Stimulated activated memory B cell treated with anti-CD40 and anti-IgM and Interleukin-4, amounts not matched to agents 10 μg/mL and 1 μg/mL and 100 μg/mL, for 72 hours (primary cell): Measurements from ENCODE around the gene ATP2B1.

Experiments
- ATAC-seq: fragments of 150-1000 bp; cut with Tn5 transposase; 2 replicates; pipeline ENCODE4 v1.10.0; 2021
- H3K27ac Mint-ChIP-seq: one replicate; pipeline ENCODE4 v1.8.0; 2022; ENCODE audit warnings: mild to moderate bottlenecking, mixed read lengths
- H3K27me3 Mint-ChIP-seq: one replicate; pipeline ENCODE4 v1.8.0; 2022; ENCODE audit warnings: mixed read lengths
- H3K36me3 Mint-ChIP-seq: one replicate; pipeline ENCODE4 v1.8.0; 2022; ENCODE audit warnings: mixed read lengths
- H3K4me1 Mint-ChIP-seq: one replicate; pipeline ENCODE4 v1.8.0; 2022; ENCODE audit warnings: mixed read lengths
- H3K4me3 Mint-ChIP-seq: one replicate; pipeline ENCODE4 v1.8.0; 2022; ENCODE audit warnings: mild to moderate bottlenecking, moderate library complexity, mixed read lengths
- H3K9me3 Mint-ChIP-seq: one replicate; pipeline ENCODE4 v1.8.0; 2022; ENCODE audit warnings: mixed read lengths

Gene ATP2B1

DNA sequence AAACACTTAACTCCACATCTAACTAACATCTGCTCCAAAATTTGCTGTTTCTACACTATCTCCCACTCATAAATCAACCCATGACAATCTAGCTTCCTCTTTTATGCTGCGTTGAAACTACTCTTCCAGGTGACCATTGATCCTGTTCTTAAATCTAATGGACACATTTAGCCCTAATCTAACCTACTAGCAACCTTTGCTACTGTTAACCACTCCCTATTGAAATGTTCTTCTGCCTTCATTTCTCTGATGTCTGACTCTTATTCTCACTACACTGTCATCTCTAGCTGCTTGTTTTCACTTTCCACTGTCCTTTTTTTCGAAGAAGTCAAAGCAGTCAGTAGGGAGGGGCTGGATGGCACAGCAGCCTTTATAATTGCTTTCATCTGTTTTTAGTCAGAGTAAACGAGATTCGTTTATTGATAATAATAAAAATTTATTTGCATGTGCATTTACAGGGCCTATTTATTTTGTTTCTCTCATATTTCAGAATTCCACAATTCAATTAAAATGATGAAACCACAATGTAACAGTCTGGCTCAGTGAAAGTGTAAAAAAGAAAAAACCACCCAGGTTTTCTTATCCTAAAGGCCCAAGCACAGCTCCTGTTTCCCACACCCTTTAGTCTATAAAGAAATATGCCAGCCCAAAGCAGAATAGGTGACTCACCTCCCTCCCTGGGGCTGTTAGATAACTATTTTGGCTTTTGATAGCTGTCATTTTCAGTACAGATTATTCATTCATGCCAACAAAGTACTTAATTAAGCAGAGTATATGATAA lies 44.9 kb downstream of the ATP2B1 start:
- Mint-ChIP-seq H3K4me3 (peak overlapping the region; percentile 7), H3K9me3 (peaks cover 6% of the 10 kb centered on the region), H3K4me1 (peaks cover 71% of the 10 kb centered on the region), H3K27me3 (no peaks in the 10 kb centered on the region), H3K36me3 (peaks cover 31% of the 10 kb centered on the region), H3K27ac (peak overlapping the region; percentile 1)
- peak; percentile 78 for ATAC-seq

- Mint-ChIP-seq H3K4me3 (no peak overlapping the region), H3K27ac (peak overlapping the region; percentile 90), H3K9me3 (peaks cover 5% of the 10 kb centered on the region), H3K36me3 (peaks cover 23% of the 10 kb centered on the region), H3K27me3 (no peaks in the 10 kb centered on the region), H3K4me1 (peaks cover 71% of the 10 kb centered on the region)
- ATAC-seq: no peak
These were observed 46.0 kb downstream of the ATP2B1 start for GRCh38 chr12:89662623-89663022.

DNA sequence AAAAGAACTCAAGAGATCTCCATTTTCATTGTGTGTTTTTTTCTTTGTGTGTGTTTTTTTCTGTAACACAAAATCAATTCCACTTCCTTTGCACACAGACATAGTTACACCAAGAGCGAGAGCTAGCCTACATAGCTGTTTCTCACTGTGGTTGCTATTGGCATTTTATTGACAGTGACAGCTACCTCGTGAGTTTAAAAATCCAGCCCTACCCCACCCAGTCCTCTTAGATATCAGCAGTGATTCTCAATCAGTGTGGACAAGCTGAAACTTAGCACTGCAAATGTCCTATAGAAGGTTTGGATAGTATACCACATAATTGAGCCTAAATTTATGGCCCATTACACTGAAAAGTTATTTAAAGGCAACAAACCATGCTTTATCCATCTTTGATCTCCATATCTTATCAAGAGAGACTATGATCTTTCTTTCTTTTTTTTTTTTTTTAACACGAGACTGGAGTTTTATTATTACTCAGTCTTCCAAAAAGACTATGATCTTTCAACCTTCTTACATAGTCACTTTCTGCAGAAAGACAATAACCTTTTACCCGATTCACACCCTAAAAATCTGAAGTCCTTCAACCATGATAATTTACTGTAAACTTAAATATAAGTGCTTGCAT lies 46.8 kb downstream of the ATP2B1 start:
- peaks cover 19% of the 10 kb centered on the region for H3K36me3 Mint-ChIP-seq
- no peaks in the 10 kb centered on the region for H3K27me3 Mint-ChIP-seq
- peaks cover under 1% of the 10 kb centered on the region for H3K9me3 Mint-ChIP-seq
- H3K4me1 Mint-ChIP-seq: peaks cover 71% of the 10 kb centered on the region
- H3K27ac Mint-ChIP-seq: peak overlapping the region; percentile 90
- H3K4me3 Mint-ChIP-seq: peak overlapping the region; percentile 58
- peak; percentile 63 for ATAC-seq

DNA sequence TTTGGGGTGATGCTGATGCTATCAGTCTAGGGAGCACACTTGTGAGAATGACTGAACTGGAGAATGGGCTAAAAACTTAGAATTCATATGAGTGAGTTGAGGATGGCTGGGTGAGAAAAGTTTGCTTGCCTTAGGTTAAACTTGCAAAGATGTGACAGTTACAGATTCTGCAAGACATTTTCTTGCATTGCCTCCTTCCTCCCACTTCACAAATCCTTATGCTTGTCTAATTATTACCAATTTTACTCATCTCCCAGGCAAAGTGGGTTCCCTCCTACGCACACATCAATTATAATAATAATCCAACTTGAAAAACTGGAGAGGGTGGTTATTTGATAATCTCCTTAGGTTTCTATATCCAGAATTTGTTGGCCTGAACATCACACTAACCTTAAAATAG lies 50.9 kb downstream of the ATP2B1 start:
- Mint-ChIP-seq H3K27me3 (no peaks in the 10 kb centered on the region), H3K27ac (peak overlapping the region; percentile 7), H3K4me1 (peaks cover 60% of the 10 kb centered on the region), H3K4me3 (peak overlapping the region; percentile 61), H3K9me3 (no peaks in the 10 kb centered on the region), H3K36me3 (peaks cover 38% of the 10 kb centered on the region)
- no peak for ATAC-seq

GRCh38 chr12:89657066-89657465 lies 51.6 kb downstream of the ATP2B1 start:
- peaks cover 56% of the 10 kb centered on the region for H3K4me1 Mint-ChIP-seq
- H3K36me3 Mint-ChIP-seq: peaks cover 40% of the 10 kb centered on the region
- H3K4me3 Mint-ChIP-seq: peak overlapping the region; percentile 61
- H3K9me3 Mint-ChIP-seq: no peaks in the 10 kb centered on the region
- ATAC-seq: peak; percentile 55
- peak overlapping the region; percentile 7 for H3K27ac Mint-ChIP-seq
- H3K27me3 Mint-ChIP-seq: no peaks in the 10 kb centered on the region

GRCh38 chr12:89655841-89656240 lies 52.8 kb downstream of the ATP2B1 start:
- no peak for ATAC-seq
- peaks cover 53% of the 10 kb centered on the region for H3K4me1 Mint-ChIP-seq
- no peak overlapping the region for H3K4me3 Mint-ChIP-seq
- no peaks in the 10 kb centered on the region for H3K9me3 Mint-ChIP-seq
- H3K27ac Mint-ChIP-seq: no peak overlapping the region
- H3K36me3 Mint-ChIP-seq: peaks cover 52% of the 10 kb centered on the region
- no peaks in the 10 kb centered on the region for H3K27me3 Mint-ChIP-seq

GRCh38 chr12:89651192-89651591 lies 57.4 kb downstream of the ATP2B1 start:
- Mint-ChIP-seq H3K4me3 (no peak overlapping the region), H3K27me3 (no peaks in the 10 kb centered on the region), H3K4me1 (peaks cover 48% of the 10 kb centered on the region), H3K27ac (peak overlapping the region; percentile 17), H3K9me3 (no peaks in the 10 kb centered on the region), H3K36me3 (peaks cover 69% of the 10 kb centered on the region)
- no peak for ATAC-seq

DNA sequence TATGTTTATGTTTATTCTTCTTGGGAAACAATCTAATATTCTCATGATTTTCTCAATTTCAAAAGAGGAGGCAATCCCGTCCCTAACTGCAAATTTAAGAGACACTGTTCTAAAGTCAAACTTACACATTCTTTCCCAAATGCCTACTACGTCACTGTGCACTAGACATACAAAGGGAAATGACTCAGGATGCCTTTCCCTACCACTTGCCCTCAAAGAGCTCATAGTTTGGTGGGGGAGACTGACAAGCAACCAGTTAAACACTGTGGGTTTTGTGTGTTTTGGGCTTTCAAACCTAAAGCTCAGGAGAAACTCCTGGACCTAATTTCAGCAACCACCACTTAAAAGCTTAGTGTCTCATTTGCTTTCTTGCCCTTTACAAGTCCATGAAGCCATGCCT lies 58.4 kb downstream of the ATP2B1 start:
- H3K4me3 Mint-ChIP-seq: no peak overlapping the region
- no peaks in the 10 kb centered on the region for H3K27me3 Mint-ChIP-seq
- H3K36me3 Mint-ChIP-seq: peaks cover 72% of the 10 kb centered on the region
- no peaks in the 10 kb centered on the region for H3K9me3 Mint-ChIP-seq
- H3K4me1 Mint-ChIP-seq: peaks cover 51% of the 10 kb centered on the region
- no peak for ATAC-seq
- H3K27ac Mint-ChIP-seq: no peak overlapping the region

DNA sequence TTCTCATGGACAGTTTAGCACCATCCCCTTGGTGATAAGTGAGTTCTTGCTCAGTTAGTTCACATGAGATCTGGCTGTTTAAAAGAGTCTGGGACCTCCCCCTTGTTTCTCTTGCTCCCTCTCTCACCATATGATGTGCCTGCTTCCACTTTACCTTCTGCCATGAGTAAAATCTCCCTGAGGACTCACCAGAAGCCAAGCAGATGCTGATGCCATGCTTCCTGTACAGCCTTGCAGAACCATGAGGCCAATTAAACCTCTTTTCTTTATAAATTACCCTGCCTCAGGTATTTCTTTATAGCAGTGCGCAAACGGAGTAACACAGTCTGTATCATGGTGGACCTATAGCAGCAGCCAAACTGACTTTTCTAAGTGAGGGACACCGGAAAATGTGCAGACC lies 58.8 kb downstream of the ATP2B1 start:
- Mint-ChIP-seq H3K9me3 (no peaks in the 10 kb centered on the region), H3K36me3 (peaks cover 69% of the 10 kb centered on the region), H3K27me3 (no peaks in the 10 kb centered on the region), H3K4me1 (peaks cover 51% of the 10 kb centered on the region), H3K27ac (no peak overlapping the region), H3K4me3 (no peak overlapping the region)
- no peak for ATAC-seq

GRCh38 chr12:89649139-89649538 lies 59.5 kb downstream of the ATP2B1 start:
- H3K36me3 Mint-ChIP-seq: peaks cover 75% of the 10 kb centered on the region
- H3K27ac Mint-ChIP-seq: no peak overlapping the region
- no peaks in the 10 kb centered on the region for H3K9me3 Mint-ChIP-seq
- no peak for ATAC-seq
- no peak overlapping the region for H3K4me3 Mint-ChIP-seq
- H3K4me1 Mint-ChIP-seq: peaks cover 56% of the 10 kb centered on the region
- no peaks in the 10 kb centered on the region for H3K27me3 Mint-ChIP-seq

GRCh38 chr12:89648211-89648930 lies 60.3 kb downstream of the ATP2B1 start:
- no peak overlapping the region for H3K4me3 Mint-ChIP-seq
- peaks cover 76% of the 10 kb centered on the region for H3K36me3 Mint-ChIP-seq
- H3K27ac Mint-ChIP-seq: peak overlapping the region; percentile 3
- no peaks in the 10 kb centered on the region for H3K9me3 Mint-ChIP-seq
- no peak for ATAC-seq
- H3K4me1 Mint-ChIP-seq: peaks cover 64% of the 10 kb centered on the region
- H3K27me3 Mint-ChIP-seq: no peaks in the 10 kb centered on the region

GRCh38 chr12:89645434-89645833 lies 63.2 kb downstream of the ATP2B1 start:
- Mint-ChIP-seq H3K27ac (no peak overlapping the region), H3K4me1 (peaks cover 71% of the 10 kb centered on the region), H3K9me3 (no peaks in the 10 kb centered on the region), H3K36me3 (peaks cover 65% of the 10 kb centered on the region), H3K27me3 (no peaks in the 10 kb centered on the region), H3K4me3 (no peak overlapping the region)
- no peak for ATAC-seq

- no peaks in the 10 kb centered on the region for H3K9me3 Mint-ChIP-seq
- H3K36me3 Mint-ChIP-seq: peaks cover 47% of the 10 kb centered on the region
- peaks cover 54% of the 10 kb centered on the region for H3K4me1 Mint-ChIP-seq
- ATAC-seq: no peak
- no peak overlapping the region for H3K27ac Mint-ChIP-seq
- no peaks in the 10 kb centered on the region for H3K27me3 Mint-ChIP-seq
- H3K4me3 Mint-ChIP-seq: no peak overlapping the region
These were observed 65.7 kb downstream of the ATP2B1 start for GRCh38 chr12:89642959-89643358.

DNA sequence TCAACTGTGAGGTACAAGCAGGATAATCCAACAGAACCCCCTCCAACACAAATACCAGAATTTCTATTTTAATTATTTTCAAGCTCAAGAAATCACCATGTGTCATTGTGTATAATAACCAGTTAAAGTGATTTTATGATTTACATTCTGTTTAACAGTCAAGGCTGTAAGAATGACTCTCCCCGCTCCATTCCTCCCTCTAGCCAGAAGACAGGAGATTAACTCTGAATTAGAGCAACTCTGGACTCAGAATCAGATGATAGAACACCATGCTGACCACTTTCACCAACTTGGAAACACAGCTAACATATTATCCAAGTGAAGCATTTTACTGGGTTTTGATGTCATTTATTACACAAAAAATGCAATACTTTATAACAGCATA lies 71.9 kb downstream of the ATP2B1 start:
- H3K4me1 Mint-ChIP-seq: peaks cover 24% of the 10 kb centered on the region
- H3K4me3 Mint-ChIP-seq: no peak overlapping the region
- peak overlapping the region; percentile 30 for H3K27ac Mint-ChIP-seq
- ATAC-seq: no peak
- no peaks in the 10 kb centered on the region for H3K27me3 Mint-ChIP-seq
- H3K36me3 Mint-ChIP-seq: peaks cover 45% of the 10 kb centered on the region
- H3K9me3 Mint-ChIP-seq: no peaks in the 10 kb centered on the region

- H3K4me1 Mint-ChIP-seq: peaks cover 24% of the 10 kb centered on the region
- no peak for ATAC-seq
- no peaks in the 10 kb centered on the region for H3K27me3 Mint-ChIP-seq
- peaks cover 51% of the 10 kb centered on the region for H3K36me3 Mint-ChIP-seq
- peak overlapping the region; percentile 30 for H3K27ac Mint-ChIP-seq
- H3K4me3 Mint-ChIP-seq: no peak overlapping the region
- H3K9me3 Mint-ChIP-seq: no peaks in the 10 kb centered on the region
These were observed 72.4 kb downstream of the ATP2B1 start for GRCh38 chr12:89636052-89636775.
